Measurements from ENCODE around the gene GRIK1.

DNA sequence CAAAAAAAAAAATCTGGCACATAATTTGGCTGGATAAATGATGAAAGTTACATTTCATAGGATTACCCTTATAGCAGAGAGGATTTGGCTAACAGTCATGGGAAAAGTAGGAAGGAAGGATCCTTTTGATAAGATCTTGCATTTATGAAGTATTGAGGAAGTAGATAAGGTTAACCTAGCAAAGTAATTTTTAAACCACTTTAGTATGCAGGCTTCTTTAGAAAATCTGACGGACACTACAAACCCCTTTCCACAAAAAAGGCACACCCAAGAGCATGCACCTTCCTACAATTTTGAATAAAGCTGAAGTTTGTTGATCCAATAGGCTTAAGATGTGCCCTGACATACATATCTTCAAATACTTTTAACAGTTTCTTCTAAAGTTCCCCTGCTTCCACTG, 275.2 kb downstream of the GRIK1 start:
- TF ChIP-seq, protein P1, sequence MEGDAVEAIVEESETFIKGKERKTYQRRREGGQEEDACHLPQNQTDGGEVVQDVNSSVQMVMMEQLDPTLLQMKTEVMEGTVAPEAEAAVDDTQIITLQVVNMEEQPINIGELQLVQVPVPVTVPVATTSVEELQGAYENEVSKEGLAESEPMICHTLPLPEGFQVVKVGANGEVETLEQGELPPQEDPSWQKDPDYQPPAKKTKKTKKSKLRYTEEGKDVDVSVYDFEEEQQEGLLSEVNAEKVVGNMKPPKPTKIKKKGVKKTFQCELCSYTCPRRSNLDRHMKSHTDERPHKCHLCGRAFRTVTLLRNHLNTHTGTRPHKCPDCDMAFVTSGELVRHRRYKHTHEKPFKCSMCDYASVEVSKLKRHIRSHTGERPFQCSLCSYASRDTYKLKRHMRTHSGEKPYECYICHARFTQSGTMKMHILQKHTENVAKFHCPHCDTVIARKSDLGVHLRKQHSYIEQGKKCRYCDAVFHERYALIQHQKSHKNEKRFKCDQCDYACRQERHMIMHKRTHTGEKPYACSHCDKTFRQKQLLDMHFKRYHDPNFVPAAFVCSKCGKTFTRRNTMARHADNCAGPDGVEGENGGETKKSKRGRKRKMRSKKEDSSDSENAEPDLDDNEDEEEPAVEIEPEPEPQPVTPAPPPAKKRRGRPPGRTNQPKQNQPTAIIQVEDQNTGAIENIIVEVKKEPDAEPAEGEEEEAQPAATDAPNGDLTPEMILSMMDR (IDR thresholded peaks at IDR 0.05; ENCODE audit: borderline replicate concordance, extremely low read depth, low read length, poor library complexity, severe bottlenecking), result no peak
- no peak for TF ChIP-seq EZH2 (IDR thresholded peaks at IDR 0.05; ENCODE audit: borderline replicate concordance, low read depth, low read length, severe bottlenecking)
